UCSD-AML1 (cell line): ENCODE measurements around the gene HSF4.

Experiments used
- DNase-seq: peaks from one replicate; lab custom pipeline; 2025; ENCODE audit not compliant: unreplicated experiment; lab: John Stamatoyannopoulos, UW

Gene HSF4

DNA sequence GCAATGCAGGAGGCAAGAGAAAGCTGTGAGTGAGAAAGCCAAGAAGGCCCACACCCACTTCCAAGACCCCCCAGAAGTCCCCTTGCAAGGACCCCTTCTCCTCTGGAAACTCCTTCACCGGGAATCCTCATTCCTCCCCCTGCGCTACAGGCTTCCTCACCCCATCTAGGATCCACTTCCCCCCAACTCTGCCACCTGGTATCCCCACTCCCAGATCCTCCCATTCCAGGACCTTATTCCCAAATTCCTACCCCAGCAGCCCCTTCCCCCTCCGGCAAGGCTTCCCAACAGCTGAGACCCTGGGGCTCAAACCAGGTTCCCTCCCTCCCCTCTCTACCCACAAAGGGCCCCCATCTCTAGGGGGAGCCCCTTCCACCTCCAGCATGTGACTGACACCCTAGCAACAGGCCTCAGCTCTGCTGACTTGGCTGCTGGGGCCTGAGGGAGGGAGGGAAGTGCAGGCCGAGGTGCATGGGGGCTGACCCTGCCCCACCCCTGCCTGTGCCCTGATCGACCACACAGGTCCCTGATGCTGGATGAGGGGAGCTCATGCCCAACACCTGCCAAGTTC lies 2.1 kb downstream of the HSF4 start:
- DNase-seq: no peak

DNA sequence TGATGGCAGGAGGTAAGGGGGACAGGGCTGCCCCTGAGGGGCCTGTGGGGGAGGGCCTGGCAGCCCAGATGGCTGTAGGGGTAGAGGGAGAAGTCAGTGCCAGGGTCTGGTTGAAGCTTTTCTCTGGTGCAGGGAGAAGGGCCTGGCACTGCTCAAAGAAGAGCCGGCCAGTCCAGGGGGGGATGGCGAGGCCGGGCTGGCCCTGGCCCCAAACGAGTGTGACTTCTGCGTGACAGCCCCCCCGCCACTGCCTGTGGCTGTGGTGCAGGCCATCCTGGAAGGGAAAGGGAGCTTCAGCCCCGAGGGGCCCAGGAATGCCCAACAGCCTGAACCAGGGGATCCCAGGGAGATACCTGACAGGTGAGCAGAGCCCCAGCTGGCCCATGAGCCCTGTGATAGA lies 3.0 kb downstream of the HSF4 start:
- no peak for DNase-seq

DNA sequence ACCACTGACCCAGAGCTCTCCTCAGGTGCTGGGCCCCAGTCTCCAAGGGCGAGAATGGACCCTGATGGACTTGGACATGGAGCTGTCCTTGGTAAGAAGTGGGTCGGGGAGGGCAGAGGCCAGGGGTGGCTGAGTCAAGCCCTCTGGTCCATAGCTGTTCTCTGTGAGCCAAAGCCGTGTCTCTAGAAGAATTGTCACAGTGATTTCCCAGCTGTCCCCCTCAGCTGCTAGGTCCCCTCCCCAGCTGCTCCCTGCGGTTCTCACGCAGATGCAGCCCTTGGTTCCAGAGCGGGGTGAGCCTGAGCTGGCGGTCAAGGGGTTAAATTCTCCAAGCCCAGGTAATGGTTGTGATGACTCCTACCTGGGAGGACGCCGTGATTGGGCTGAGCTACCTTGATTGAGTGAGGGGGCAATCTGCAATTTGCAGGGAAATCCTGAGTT lies 4.5 kb downstream of the HSF4 start:
- DNase-seq: no peak

DNA sequence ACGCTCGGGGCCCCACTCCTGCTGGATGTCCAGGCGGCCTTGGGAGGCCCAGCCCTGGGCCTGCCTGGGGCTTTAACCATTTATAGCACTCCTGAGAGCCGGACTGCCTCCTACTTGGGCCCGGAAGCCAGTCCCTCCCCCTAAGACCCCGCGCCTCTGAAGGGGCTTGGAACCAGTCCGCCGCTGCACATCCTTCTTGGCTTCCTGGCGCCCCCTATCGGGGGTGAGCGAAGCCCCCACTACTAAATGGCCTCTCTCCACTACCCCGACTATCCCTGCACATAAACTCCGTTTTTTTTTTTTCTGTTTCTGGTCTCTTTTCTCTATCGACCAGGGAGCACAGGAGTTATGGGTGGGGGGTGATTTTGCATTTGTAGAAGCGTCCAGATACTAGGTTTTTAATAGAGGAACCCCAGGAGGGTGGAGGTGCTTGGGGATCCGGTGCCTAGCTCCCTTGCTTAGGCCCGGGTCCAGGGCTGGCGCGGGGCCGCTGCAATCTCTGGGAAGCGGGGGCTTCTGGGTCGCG lies 5.2 kb downstream of the HSF4 start:
- peak; percentile 38 for DNase-seq

- peak; percentile 83 for DNase-seq
These were observed 5.8 kb downstream of the HSF4 start, which contains the start of gene NOL3 for GRCh38 chr16:67170168-67170948. Gene NOL3 (plus strand): TSS chr16:67170538.

- no peak for DNase-seq
These were observed 6.6 kb downstream of the HSF4 start for GRCh38 chr16:67170949-67171649.

DNA sequence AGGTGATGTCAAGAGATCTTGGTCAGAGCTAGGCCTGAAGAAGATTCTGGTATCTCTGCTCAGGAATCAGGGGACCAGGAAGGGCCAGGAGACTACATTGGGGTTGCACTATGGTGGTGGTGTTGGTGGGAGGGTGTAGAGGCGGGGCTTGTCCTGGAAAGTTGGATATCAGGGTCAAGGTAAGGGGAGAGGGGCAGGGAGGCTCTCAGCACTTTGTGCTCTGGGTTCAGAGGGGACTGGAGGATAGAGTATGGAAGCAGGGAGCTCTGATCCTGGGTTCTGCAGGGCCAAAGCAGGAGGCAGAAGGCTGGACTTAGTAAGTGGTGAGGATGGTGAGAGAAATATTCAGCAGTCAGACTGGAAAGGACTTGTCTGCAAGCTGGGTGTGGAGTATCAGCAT lies 8.8 kb downstream of the HSF4 start:
- no peak for DNase-seq

- DNase-seq: peak; percentile 73
These were observed 9.5 kb downstream of the HSF4 start for GRCh38 chr16:67173808-67174705.

- DNase-seq: no peak
These were observed 10.2 kb downstream of the HSF4 start for GRCh38 chr16:67174706-67175231.

- DNase-seq: no peak
These were observed 12.1 kb downstream of the HSF4 start for GRCh38 chr16:67176662-67177061.

- DNase-seq: no peak
These were observed 13.5 kb downstream of the HSF4 start for GRCh38 chr16:67177743-67178699.

GRCh38 chr16:67179421-67180080 lies 15.0 kb downstream of the HSF4 start:
- DNase-seq: peak; percentile 24

GRCh38 chr16:67180166-67180565 lies 15.6 kb downstream of the HSF4 start:
- no peak for DNase-seq

DNA sequence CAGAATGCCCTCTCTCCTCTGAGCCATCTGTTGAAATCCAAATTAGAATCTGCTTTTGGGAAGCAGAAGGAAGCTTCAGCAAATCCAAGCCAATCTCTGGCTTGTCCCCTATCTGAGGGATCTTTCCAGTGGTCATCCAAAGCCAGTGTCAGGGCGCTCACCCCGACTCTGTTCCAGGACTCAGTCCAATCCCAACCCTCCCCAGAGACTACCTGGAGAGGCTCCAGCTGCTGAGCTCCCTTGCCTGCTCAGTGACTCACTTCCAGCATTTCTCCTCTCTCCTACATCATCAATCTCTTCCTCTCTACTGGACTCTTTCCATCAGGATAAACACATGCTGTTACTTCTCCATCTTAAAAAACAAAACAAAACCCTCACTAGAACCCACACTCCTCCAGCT lies 16.8 kb downstream of the HSF4 start:
- no peak for DNase-seq

GRCh38 chr16:67182288-67182687 lies 17.7 kb downstream of the HSF4 start:
- DNase-seq: no peak

GRCh38 chr16:67183284-67183626 lies 18.7 kb downstream of the HSF4 start:
- no peak for DNase-seq

DNA sequence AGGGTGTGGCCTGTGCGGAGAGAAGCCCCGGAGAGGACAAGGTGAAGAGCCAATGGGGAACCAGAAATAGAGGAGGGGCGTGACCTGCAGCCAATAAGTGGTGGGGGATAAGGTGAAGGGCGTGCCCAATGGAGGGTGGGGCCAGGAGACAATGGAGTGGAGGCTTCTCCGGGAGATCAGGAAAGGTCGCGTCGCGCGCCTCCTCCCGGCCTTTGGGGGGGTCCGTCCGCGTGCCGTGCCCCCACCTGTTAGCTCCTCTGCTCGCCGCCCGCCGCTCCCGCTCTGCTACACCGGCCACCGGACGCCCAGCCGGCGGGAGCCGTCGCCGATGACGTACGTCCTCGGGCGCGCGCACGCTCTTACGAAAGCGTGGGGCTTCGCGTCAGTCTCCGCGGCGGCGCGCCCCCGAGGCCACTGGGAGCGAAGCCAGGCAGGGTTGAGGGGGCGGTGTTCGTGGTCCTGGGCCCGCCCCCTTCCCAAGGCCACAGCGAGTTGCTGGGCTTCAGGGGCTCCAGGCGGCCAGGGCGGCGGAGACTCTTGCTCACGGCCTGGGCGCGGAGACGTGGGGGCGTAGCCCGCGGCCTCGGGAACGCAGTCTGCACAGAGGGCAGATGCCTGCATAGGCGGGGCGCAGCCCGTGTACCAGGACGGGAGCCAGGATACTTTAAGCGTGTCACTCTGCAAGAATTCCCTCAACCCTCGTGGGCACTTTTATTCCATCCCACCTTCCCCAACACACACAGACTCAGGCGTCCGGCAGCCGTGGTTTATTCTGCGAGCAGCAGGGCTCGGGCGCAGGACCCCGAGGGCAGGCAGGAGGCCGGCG lies 19.3 kb downstream of the HSF4 start, which contains the start of gene MATCAP1:
Gene MATCAP1, minus strand, starts transcription at position 337 of the 826 bp plus-strand sequence. CDS start 3,353 bp downstream, outside the sequence.
- DNase-seq: peak; percentile 94

DNA sequence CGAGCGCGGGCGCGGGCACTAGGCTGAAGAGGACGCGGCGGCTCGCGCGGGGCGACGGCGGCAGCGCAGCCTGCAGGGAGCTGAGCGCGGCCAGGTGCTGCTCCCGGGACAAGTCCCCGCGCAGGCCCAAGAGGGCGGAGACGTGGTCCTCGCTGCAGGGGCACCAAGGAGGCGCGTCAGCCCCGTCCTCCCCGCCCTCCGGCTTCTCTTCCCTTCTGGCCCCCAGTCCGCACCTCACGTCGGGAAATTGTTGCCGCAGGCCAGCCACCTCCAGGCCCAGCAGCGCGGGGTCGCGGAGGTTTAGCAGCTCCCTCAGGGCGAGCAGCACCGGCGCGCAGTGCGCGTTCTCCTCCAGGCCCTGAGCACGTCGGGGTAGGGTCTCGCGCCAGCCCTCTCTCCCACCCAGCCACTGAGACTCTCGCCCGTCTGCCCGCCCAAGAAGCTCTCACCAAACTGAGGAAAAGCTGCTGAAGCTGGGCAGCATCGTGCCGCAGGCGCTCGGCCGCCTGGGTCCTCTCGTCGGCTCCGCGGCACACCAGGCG lies 20.0 kb downstream of the HSF4 start:
- DNase-seq: no peak
